Measurements from ENCODE around the gene PLAA. TPM values are rescaled to one million over a fixed set of nuclear protein-coding genes. Genes with fewer than 3 reads are reported as not detected.

The PLAA gene
- total RNA-seq, 4 donors from 2014 or later = 27.4 to 31.5 (median 29.5) TPM

Other genes with a start within 250 kb of the PLAA start
- gene CAAP1, start 54.4 kb downstream of the PLAA start, total RNA-seq = 10 to 100 TPM; 17.8 to 22.2 (median 20.9) TPM
- gene IFT74, start 9.2 kb upstream of the PLAA start, total RNA-seq = 10 to 100 TPM in 3 of 4 donors, 1 to 10 TPM in 1; 8.2 to 19.4 (median 11.1) TPM
- not detected for gene LRRC19, start 58.4 kb upstream of the PLAA start, total RNA-seq
- 1 to 10 TPM; 2.0 to 7.1 (median 5.2) TPM for gene TEK, start 162.0 kb upstream of the PLAA start, total RNA-seq

Data from suprapubic skin (tissue), 4 donors.